Right atrium auricular region (tissue), 2 donors: ENCODE measurements around the gene ERN1. TPM values are rescaled to one million over a fixed set of nuclear protein-coding genes. Genes with fewer than 3 reads are reported as not detected.

Experiments used
- DNase-seq: peaks from one replicate; pipeline ENCODE4 v3.0.0-alpha.2; 2019; ENCODE audit warnings: low spot score
- H3K27ac ChIP-seq, 2 donors: fragments of 200-600 bp; sonication (generic); 1 replicate in 1 of 2; 2 replicates in 1 of 2; pipeline ENCODE4 v1.5.1; 2016 to 2019
- H3K27me3 ChIP-seq, 2 donors: fragments of 200-600 bp; sonication (generic); one replicate each; pipeline versions ENCODE4 v1.5.1 to v1.6.0; 2017 to 2019
- H3K36me3 ChIP-seq: fragments of 200-600 bp; sonication (generic); one replicate; pipeline ENCODE4 v1.5.1; 2016
- H3K4me1 ChIP-seq, 2 donors: fragments of 200-600 bp; sonication (generic); one replicate each; pipeline versions ENCODE4 v1.5.1 to v1.6.0; 2017 to 2019
- H3K4me3 ChIP-seq, 2 donors: fragments of 200-600 bp; sonication (generic); 1 replicate in 1 of 2; 2 replicates in 1 of 2; pipeline ENCODE4 v1.5.1; 2017 to 2019; ENCODE audit warnings: mild to moderate bottlenecking in 1 of 2, moderate library complexity in 1 of 2
- H3K9me3 ChIP-seq, 2 donors: fragments of 200-600 bp; sonication (generic); one replicate each; pipeline ENCODE4 v1.5.1; 2019
- total RNA-seq, 2 donors: library from RNA; depleted of rRNA; stranded (reverse); fragments of >200 nt; gene quantifications; one replicate each; pipeline ENCODE4 v1.1.0, GENCODE V29; 2016
- TF ChIP-seq, protein P1 (sequence below), 2 donors: fragments of 200-600 bp; sonication (generic); IDR thresholded peaks; one replicate each; pipeline ENCODE4 v1.5.1; 2019; ENCODE audit warnings: antibody characterized with exemption in 2 of 2

ERN1 gene
- total RNA-seq, 2 donors from 2014 or later: 7.0 to 11.9 TPM

- H3K4me1 ChIP-seq: peaks cover 0 to 26% of the 10 kb centered on the region in 2 donors
Measured at GRCh38 chr17:64161380-64162176, 31.6 kb upstream of the ERN1 start.

DNA sequence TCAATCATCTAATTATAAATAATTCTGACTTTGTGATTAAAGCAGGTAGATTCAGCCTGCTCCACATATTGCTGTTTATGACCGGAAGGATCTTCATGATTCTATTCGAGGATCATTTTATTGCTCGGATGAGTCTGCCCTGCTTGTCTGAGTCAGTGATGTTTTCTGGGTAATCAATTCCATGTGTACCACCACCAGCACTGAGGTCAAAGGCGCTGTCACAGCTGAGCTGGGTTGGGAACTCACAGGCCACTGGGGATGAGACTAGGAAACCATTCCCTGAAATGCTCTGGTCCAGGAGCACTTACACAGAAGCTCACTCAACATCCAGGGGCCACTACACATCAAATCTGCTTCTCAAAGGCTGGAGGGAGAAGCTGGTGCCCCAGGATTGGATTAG is 30.4 kb upstream of the ERN1 start:
- TF ChIP-seq, protein P1, sequence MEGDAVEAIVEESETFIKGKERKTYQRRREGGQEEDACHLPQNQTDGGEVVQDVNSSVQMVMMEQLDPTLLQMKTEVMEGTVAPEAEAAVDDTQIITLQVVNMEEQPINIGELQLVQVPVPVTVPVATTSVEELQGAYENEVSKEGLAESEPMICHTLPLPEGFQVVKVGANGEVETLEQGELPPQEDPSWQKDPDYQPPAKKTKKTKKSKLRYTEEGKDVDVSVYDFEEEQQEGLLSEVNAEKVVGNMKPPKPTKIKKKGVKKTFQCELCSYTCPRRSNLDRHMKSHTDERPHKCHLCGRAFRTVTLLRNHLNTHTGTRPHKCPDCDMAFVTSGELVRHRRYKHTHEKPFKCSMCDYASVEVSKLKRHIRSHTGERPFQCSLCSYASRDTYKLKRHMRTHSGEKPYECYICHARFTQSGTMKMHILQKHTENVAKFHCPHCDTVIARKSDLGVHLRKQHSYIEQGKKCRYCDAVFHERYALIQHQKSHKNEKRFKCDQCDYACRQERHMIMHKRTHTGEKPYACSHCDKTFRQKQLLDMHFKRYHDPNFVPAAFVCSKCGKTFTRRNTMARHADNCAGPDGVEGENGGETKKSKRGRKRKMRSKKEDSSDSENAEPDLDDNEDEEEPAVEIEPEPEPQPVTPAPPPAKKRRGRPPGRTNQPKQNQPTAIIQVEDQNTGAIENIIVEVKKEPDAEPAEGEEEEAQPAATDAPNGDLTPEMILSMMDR (IDR thresholded peaks at IDR 0.05): no peak
- H3K27ac ChIP-seq: no peak overlapping the region
- H3K27me3 ChIP-seq: no peaks in the 10 kb centered on the region
- DNase-seq: no peak
- H3K9me3 ChIP-seq: no peaks in the 10 kb centered on the region
- H3K4me3 ChIP-seq: no peak overlapping the region
- H3K4me1 ChIP-seq: peaks cover 0 to 38% of the 10 kb centered on the region in 2 donors
- no peaks in the 10 kb centered on the region for H3K36me3 ChIP-seq

More at GRCh38 chr17:64161380-64162176, 31.6 kb upstream of the ERN1 start:
- no peaks in the 10 kb centered on the region for H3K36me3 ChIP-seq
- no peaks in the 10 kb centered on the region for H3K27me3 ChIP-seq
- no peaks in the 10 kb centered on the region for H3K9me3 ChIP-seq
- no peak for DNase-seq
- TF ChIP-seq, protein P1 (IDR thresholded peaks at IDR 0.05): no peak
- H3K4me3 ChIP-seq: no peak overlapping the region
- H3K27ac ChIP-seq: no peak overlapping the region

GRCh38 chr17:64158831-64159590 is 29.1 kb upstream of the ERN1 start:
- peaks cover 0 to 44% of the 10 kb centered on the region in 2 donors for H3K4me1 ChIP-seq
- TF ChIP-seq, protein P1 (IDR thresholded peaks at IDR 0.05): no peak

GRCh38 chr17:64158406-64158805 is 28.5 kb upstream of the ERN1 start:
- Histone ChIP-seq H3K27ac (no peak overlapping the region), H3K36me3 (peaks cover 5% of the 10 kb centered on the region), H3K9me3 (no peaks in the 10 kb centered on the region), H3K4me1 (peaks cover 0 to 50% of the 10 kb centered on the region in 2 donors), H3K4me3 (no peak overlapping the region), H3K27me3 (no peaks in the 10 kb centered on the region)
- no peak for DNase-seq
- TF ChIP-seq, protein P1 (IDR thresholded peaks at IDR 0.05): no peak

More at GRCh38 chr17:64158831-64159590, 29.1 kb upstream of the ERN1 start:
- no peaks in the 10 kb centered on the region for H3K9me3 ChIP-seq
- no peak overlapping the region for H3K27ac ChIP-seq
- no peak for DNase-seq
- H3K36me3 ChIP-seq: no peaks in the 10 kb centered on the region
- H3K4me3 ChIP-seq: no peak overlapping the region
- H3K27me3 ChIP-seq: no peaks in the 10 kb centered on the region

- Histone ChIP-seq H3K36me3 (peaks cover 7% of the 10 kb centered on the region), H3K4me1 (peaks cover 0 to 57% of the 10 kb centered on the region in 2 donors), H3K27ac (peak overlapping the region in 1 of 2 donors; percentile 92), H3K27me3 (no peaks in the 10 kb centered on the region), H3K9me3 (no peaks in the 10 kb centered on the region), H3K4me3 (no peak overlapping the region)
- TF ChIP-seq, protein P1 (IDR thresholded peaks at IDR 0.05): no peak
- DNase-seq: no peak
Measured at GRCh38 chr17:64157669-64158180, 27.8 kb upstream of the ERN1 start.
